Measurements from ENCODE around the gene MRPL50. TPM values are rescaled to one million over a fixed set of nuclear protein-coding genes. Genes with fewer than 3 reads are reported as not detected.

MRPL50 gene
- total RNA-seq, 1 donor from 2014 or later: 10.2 TPM

- H3K4me3 ChIP-seq (ENCODE audit: low read depth, low read length): no peak overlapping the region
- TF ChIP-seq, protein P1, sequence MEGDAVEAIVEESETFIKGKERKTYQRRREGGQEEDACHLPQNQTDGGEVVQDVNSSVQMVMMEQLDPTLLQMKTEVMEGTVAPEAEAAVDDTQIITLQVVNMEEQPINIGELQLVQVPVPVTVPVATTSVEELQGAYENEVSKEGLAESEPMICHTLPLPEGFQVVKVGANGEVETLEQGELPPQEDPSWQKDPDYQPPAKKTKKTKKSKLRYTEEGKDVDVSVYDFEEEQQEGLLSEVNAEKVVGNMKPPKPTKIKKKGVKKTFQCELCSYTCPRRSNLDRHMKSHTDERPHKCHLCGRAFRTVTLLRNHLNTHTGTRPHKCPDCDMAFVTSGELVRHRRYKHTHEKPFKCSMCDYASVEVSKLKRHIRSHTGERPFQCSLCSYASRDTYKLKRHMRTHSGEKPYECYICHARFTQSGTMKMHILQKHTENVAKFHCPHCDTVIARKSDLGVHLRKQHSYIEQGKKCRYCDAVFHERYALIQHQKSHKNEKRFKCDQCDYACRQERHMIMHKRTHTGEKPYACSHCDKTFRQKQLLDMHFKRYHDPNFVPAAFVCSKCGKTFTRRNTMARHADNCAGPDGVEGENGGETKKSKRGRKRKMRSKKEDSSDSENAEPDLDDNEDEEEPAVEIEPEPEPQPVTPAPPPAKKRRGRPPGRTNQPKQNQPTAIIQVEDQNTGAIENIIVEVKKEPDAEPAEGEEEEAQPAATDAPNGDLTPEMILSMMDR (conservative IDR thresholded peaks at IDR 0.05; ENCODE audit: low read depth, low read length): no peak
- DNase-seq (ENCODE audit: low read depth): no peak
Observed at GRCh38 chr9:101359679-101360078, 38.7 kb downstream of the MRPL50 start.

- no peak overlapping the region for H3K4me3 ChIP-seq (ENCODE audit: low read depth, low read length)
- no peak for DNase-seq (ENCODE audit: low read depth)
- TF ChIP-seq, protein P1 (conservative IDR thresholded peaks at IDR 0.05; ENCODE audit: low read depth, low read length): no peak
Observed at GRCh38 chr9:101356619-101357018, 41.8 kb downstream of the MRPL50 start.

DNA sequence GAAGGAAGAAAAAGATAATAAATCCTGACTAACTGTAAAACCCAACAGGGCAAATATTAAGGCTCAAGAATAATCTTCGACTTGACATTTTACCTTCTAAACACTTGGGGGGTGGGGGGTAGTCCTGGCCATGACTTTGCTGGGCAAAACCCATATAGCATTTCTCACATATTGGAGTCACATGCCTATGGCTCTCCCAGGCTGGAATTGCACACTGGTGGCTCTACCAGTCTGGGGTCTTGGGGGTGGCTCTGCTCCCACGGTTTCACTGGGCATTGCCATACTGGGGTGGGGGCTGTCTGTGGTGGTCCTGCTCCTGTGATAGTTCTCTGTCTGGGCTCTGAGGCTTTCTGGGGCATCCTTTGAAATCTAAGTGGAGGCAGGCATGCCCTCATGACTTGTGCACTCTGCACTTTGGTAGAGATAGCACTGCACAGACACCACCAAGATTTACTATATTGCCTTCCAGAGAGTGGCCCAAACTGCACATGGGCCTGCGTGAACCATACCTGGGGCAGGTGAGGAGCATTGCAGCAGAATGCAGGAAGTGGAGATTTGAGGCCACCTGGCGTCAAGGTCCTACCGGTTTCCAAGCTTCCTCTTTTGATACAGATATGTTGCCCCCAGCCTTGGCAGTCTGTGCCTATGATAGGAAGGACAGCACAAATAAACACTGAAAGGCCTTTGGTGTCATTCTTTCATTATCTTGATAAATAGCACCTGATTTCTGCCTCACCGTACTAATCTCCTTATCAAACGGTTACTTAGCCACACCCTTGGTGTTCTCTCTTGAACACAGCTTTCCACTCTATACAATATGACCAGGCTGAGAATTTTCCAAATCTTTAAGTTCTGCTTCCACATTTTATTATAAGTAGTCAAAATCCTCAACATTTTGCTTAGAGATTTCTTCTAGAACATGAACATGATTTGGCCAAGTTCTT is 43.4 kb downstream of the MRPL50 start:
- no peak overlapping the region for H3K4me3 ChIP-seq (ENCODE audit: low read depth, low read length)
- DNase-seq (ENCODE audit: low read depth): no peak
- TF ChIP-seq, protein P1 (conservative IDR thresholded peaks at IDR 0.05; ENCODE audit: low read depth, low read length): no peak

- TF ChIP-seq, protein P1 (conservative IDR thresholded peaks at IDR 0.05; ENCODE audit: low read depth, low read length): no peak
- no peak overlapping the region for H3K4me3 ChIP-seq (ENCODE audit: low read depth, low read length)
- DNase-seq (ENCODE audit: low read depth): peak; percentile 15
Observed at GRCh38 chr9:101354143-101354764, 44.2 kb downstream of the MRPL50 start.

GRCh38 chr9:101353683-101354082 is 44.7 kb downstream of the MRPL50 start:
- TF ChIP-seq, protein P1 (conservative IDR thresholded peaks at IDR 0.05; ENCODE audit: low read depth, low read length): no peak
- no peak overlapping the region for H3K4me3 ChIP-seq (ENCODE audit: low read depth, low read length)
- DNase-seq (ENCODE audit: low read depth): no peak

DNA sequence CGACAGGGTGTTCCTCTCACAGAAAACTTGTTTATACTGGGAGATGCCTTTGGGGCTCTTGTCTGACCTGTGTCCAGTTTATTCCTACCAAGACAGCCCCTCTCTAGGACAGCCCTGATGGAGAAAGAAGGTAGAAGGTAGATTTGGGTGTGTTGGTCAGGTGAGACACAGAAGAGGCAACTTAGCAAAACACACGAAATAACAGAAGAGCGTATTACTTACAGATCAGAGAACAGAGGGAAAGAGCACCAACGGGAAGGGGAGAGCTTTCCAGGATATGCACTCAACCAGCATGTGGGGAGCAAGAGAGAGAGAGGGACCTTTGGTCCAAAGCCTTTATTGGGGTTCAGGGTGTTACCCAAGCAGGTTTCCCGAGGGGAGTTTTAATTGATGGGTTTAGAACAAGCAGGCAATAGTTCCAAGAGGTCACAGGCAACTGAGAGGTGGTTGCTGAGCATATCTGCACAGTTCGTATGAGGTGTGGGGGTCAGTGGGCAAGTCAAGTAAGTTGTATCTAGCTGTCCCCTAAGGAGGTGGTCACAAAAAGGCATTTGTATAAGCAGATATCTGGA is 45.4 kb downstream of the MRPL50 start:
- TF ChIP-seq, protein P1 (conservative IDR thresholded peaks at IDR 0.05; ENCODE audit: low read depth, low read length): no peak
- DNase-seq (ENCODE audit: low read depth): no peak
- H3K4me3 ChIP-seq (ENCODE audit: low read depth, low read length): no peak overlapping the region
